GM12878 (cell line): ENCODE results near the gene ATCAY. TPM values are rescaled to one million over a fixed set of nuclear protein-coding genes. Genes with fewer than 3 reads are reported as not detected.

Experiments
- ATAC-seq: fragments of 200-7000 bp; cut with Tn5 transposase; 3 replicates; pipeline ENCODE4 v1.9.1; 2020; ENCODE audit warnings: mild to moderate bottlenecking, moderate library complexity
- BruUV-seq: library from RNA; stranded (reverse); fragments of 400-500 nt; replicated peaks from 2 replicates; lab custom pipeline; 2021; lab: Mats Ljungman, UMichigan
- CTCF ChIA-PET: fragments of 300-600 bp; sonication (Branson Sonifier 250); formaldehyde crosslinking; extraction: SDS; loops from one replicate; lab custom pipeline; 2021; ENCODE audit warnings: inconsistent platforms; lab: Yijun Ruan, JAX
- POLR2A ChIA-PET: fragments of 350-600 bp; formaldehyde crosslinking; extraction: SDS; loops from one replicate; lab custom pipeline; 2021; ENCODE audit warnings: inconsistent platforms; lab: Charles Lee
- RAD21 ChIA-PET: fragments of 300-600 bp; sonication (Branson Sonifier 250); formaldehyde crosslinking; loops from one replicate; lab custom pipeline; 2023; ENCODE audit warnings: antibody characterized with exemption; ENCODE audit not compliant: unreplicated experiment; lab: Charles Lee
- SMC1A ChIA-PET: fragments of 300-600 bp; sonication (Branson Sonifier 250); formaldehyde crosslinking; loops from one replicate; lab custom pipeline; 2023; ENCODE audit not compliant: unreplicated experiment, uncharacterized antibody; lab: Charles Lee
- DNase-seq: peaks from one replicate; pipeline ENCODE4 v3.0.0-alpha.2; 2011; ENCODE audit warnings: low read depth, low spot score
- FAIRE-seq: peaks from 3 replicates; lab custom pipeline; 2011; peaks lifted over from hg19 to GRCh38; lab: Jason Lieb, UNC
- H2AFZ ChIP-seq: 2 replicates; pipeline ENCODE4 v1.6.0; 2011; ENCODE audit warnings: low read depth, low read length, control low read depth; ENCODE audit not compliant: control insufficient read depth
- H3K27ac ChIP-seq: 2 replicates; pipeline ENCODE4 v1.5.1; 2011; ENCODE audit warnings: control low read depth; ENCODE audit not compliant: control insufficient read depth, insufficient read depth
- H3K27me3 ChIP-seq, 2 experiments: replicated peaks in 1 of 2; 2 replicates each; pipeline versions ENCODE4 v1.6.0 to v1.6.1; 2011; ENCODE audit warnings: low read length in 1 of 2; ENCODE audit not compliant: control insufficient read depth in 2 of 2, insufficient read depth in 2 of 2
- H3K36me3 ChIP-seq, 2 experiments: 2 replicates each; pipeline ENCODE4 v1.5.1; 2011; ENCODE audit warnings: low read length in 1 of 2; ENCODE audit not compliant: control insufficient read depth in 2 of 2, insufficient read depth in 2 of 2
- H3K4me1 ChIP-seq: 2 replicates; pipeline ENCODE4 v1.6.1; 2011; ENCODE audit warnings: mild to moderate bottlenecking, low read length, moderate library complexity, mixed read lengths; ENCODE audit not compliant: control insufficient read depth, insufficient read depth
- H3K4me2 ChIP-seq: 2 replicates; pipeline ENCODE4 v1.6.0; 2011; ENCODE audit warnings: control low read depth; ENCODE audit not compliant: control insufficient read depth, insufficient read depth
- H3K4me3 ChIP-seq: fragments of 200-600 bp; sonication (generic); 2 replicates; pipeline ENCODE4 v1.5.1; 2016
- H3K79me2 ChIP-seq: 2 replicates; pipeline ENCODE4 v1.6.0; 2011; ENCODE audit warnings: low read length; ENCODE audit not compliant: control insufficient read depth, insufficient read depth
- H3K9ac ChIP-seq: 2 replicates; pipeline ENCODE4 v1.8.0; 2011; ENCODE audit warnings: low read length, control low read depth, mixed read lengths; ENCODE audit not compliant: control insufficient read depth, insufficient read depth
- H3K9me3 ChIP-seq: replicated peaks from 3 replicates; pipeline ENCODE4 v1.5.1; 2011; ENCODE audit warnings: mild to moderate bottlenecking, low read length; ENCODE audit not compliant: control insufficient read depth, insufficient read depth
- H4K20me1 ChIP-seq: 2 replicates; pipeline ENCODE4 v1.6.0; 2011; ENCODE audit not compliant: control insufficient read depth, insufficient read depth
- BHLHE40 ChIP-seq, 2 experiments: fragments of 450-650 bp in 1 of 2; IDR thresholded peaks; 2 replicates each; pipeline ENCODE4 v1.6.1; 2011 to 2017; ENCODE audit warnings: low read depth in 2 of 2, borderline replicate concordance in 1 of 2, improper control_type of control experiment in 1 of 2, low read length in 1 of 2, mild to moderate bottlenecking in 1 of 2
- CREB1 ChIP-seq: IDR thresholded peaks from 2 replicates; pipeline ENCODE4 v1.6.1; 2012; ENCODE audit warnings: low read depth, mild to moderate bottlenecking, inconsistent platforms
- HDAC2 ChIP-seq: fragments of 200-600 bp; sonication (generic); IDR thresholded peaks from 2 replicates; pipeline ENCODE4 v1.6.1; 2017
- in situ Hi-C: fragments of 300-500 bp; cut with MboI; formaldehyde crosslinking; loops from 9 replicates; pipeline ENCODE4 v1.14.3; 2018; ENCODE audit warnings: mixed read lengths
- intact Hi-C: fragments of 100-400 bp; cut with micrococcal nuclease; formaldehyde crosslinking; loops from one replicate; pipeline ENCODE4 v1.14.2; 2022; ENCODE audit not compliant: unreplicated experiment
- polyA plus RNA-seq, 11 experiments: library from polyadenylated mRNA; depleted of rRNA in 4 of 11; unstranded in 6 of 11; stranded (reverse) in 5 of 11; fragments of >200 nt; fragmentation: Nextera tagmentation in 4 of 11; fragmentation: Illumina TruSeq in 1 of 11; extraction: Ambion mirVana in 4 of 11; extraction: Trizol in 1 of 11; gene quantifications; 1 replicate in 1 of 11; 2 replicates in 10 of 11; pipeline versions ENCODE4 v1.2.1 to v1.2.3, GENCODE V29; 2011 to 2016; ENCODE audit warnings: inconsistent platforms in 2 of 11, missing spikeins in 2 of 11, low read depth in 1 of 11
- total RNA-seq, 4 experiments: library from RNA; depleted of rRNA in 3 of 4; stranded (reverse); fragments of >200 nt in 3 of 4; fragmentation: Illumina TruSeq in 1 of 4; extraction: Trizol in 1 of 4; gene quantifications; 2 replicates each; pipeline versions ENCODE4 v1.2.1 to v1.2.3, GENCODE V29; 2013 to 2021
- TF ChIP-seq, protein P1 (sequence below): fragments of 450-650 bp; IDR thresholded peaks from 2 replicates; pipeline ENCODE4 v1.6.1; 2016; ENCODE audit warnings: mild to moderate bottlenecking, moderate library complexity, borderline replicate concordance
- TF ChIP-seq, protein P2 (sequence below): IDR thresholded peaks from 2 replicates; pipeline ENCODE4 v1.6.1; 2011; ENCODE audit warnings: low read depth, mild to moderate bottlenecking, low read length, moderate library complexity, borderline replicate concordance; ENCODE audit errors: extremely low read depth
- TF ChIP-seq, protein P3 (sequence below): IDR thresholded peaks from 2 replicates; pipeline ENCODE4 v1.6.1; 2012; ENCODE audit warnings: improper control_type of control experiment, low read depth, low read length; ENCODE audit not compliant: insufficient replicate concordance

The ATCAY gene
- total and polyA plus RNA-seq, 10 of the 15 experiments (the other 5 are each of a cell fraction or from before 2014, with no cell fraction given), result under 0.01 to 0.04 (median 0.02) TPM; not detected in 4

DNA sequence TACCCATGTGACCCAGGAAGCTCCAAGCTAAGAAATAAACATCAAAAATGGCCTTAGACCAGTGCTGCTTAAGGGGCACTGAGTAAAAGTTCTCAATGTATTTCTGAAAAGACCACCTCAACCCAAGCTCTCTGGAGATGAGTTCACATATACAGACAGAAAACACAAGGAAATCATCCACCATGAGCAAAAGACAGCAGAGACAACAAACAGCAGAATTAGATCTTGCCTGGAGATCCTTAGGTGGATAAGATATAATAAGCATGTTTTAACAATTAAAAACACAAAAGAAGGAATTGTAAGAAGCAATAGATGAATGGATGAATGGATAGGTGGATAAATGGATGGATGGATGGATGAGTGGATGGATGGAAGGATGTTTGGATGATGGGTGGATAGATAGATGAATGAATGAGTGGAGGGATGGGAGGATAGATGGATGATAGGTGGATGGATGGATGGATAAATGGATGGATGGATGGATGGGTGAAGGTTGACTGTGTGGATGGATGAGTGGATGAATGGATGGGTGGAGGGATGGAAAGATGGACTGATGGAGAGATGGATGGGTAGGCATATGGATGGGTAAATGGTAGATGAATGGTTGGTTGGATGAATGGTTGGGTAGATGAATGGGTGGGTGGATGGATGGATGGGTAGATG is 42.7 kb downstream of the ATCAY start:
- DNase-seq, result no peak
- BruUV-seq, result no TSS peak
- CTCF ChIA-PET, result no interaction called here

More for the DNA sequence above, 42.7 kb downstream of the ATCAY start:
- FAIRE-seq (no peak), ATAC-seq (no peak)
- H3K79me2 ChIP-seq, result no peaks in the 10 kb centered on the region
- H3K9me3 ChIP-seq, result peaks cover 3% of the 10 kb centered on the region; the same call in 1 of the 3 replicates
- ChIA-PET POLR2A (no interaction called here), RAD21 (no interaction called here), SMC1A (no interaction called here)
- no peak overlapping the region for H2AFZ ChIP-seq
- H3K9ac ChIP-seq, result no peak overlapping the region
- TF ChIP-seq, protein P1, sequence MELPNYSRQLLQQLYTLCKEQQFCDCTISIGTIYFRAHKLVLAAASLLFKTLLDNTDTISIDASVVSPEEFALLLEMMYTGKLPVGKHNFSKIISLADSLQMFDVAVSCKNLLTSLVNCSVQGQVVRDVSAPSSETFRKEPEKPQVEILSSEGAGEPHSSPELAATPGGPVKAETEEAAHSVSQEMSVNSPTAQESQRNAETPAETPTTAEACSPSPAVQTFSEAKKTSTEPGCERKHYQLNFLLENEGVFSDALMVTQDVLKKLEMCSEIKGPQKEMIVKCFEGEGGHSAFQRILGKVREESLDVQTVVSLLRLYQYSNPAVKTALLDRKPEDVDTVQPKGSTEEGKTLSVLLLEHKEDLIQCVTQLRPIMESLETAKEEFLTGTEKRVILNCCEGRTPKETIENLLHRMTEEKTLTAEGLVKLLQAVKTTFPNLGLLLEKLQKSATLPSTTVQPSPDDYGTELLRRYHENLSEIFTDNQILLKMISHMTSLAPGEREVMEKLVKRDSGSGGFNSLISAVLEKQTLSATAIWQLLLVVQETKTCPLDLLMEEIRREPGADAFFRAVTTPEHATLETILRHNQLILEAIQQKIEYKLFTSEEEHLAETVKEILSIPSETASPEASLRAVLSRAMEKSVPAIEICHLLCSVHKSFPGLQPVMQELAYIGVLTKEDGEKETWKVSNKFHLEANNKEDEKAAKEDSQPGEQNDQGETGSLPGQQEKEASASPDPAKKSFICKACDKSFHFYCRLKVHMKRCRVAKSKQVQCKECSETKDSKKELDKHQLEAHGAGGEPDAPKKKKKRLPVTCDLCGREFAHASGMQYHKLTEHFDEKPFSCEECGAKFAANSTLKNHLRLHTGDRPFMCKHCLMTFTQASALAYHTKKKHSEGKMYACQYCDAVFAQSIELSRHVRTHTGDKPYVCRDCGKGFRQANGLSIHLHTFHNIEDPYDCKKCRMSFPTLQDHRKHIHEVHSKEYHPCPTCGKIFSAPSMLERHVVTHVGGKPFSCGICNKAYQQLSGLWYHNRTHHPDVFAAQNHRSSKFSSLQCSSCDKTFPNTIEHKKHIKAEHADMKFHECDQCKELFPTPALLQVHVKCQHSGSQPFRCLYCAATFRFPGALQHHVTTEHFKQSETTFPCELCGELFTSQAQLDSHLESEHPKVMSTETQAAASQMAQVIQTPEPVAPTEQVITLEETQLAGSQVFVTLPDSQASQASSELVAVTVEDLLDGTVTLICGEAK, result no peak
- TF ChIP-seq BHLHE40 (IDR thresholded peaks at IDR 0.05; ENCODE audit: borderline replicate concordance in 1 of 2, low read depth in 2 of 2, low read length in 1 of 2) (no peak), CREB1 (no peak), HDAC2 (no peak)
- TF ChIP-seq, protein P2, sequence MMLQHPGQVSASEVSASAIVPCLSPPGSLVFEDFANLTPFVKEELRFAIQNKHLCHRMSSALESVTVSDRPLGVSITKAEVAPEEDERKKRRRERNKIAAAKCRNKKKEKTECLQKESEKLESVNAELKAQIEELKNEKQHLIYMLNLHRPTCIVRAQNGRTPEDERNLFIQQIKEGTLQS, result no peak
- TF ChIP-seq, protein P3, sequence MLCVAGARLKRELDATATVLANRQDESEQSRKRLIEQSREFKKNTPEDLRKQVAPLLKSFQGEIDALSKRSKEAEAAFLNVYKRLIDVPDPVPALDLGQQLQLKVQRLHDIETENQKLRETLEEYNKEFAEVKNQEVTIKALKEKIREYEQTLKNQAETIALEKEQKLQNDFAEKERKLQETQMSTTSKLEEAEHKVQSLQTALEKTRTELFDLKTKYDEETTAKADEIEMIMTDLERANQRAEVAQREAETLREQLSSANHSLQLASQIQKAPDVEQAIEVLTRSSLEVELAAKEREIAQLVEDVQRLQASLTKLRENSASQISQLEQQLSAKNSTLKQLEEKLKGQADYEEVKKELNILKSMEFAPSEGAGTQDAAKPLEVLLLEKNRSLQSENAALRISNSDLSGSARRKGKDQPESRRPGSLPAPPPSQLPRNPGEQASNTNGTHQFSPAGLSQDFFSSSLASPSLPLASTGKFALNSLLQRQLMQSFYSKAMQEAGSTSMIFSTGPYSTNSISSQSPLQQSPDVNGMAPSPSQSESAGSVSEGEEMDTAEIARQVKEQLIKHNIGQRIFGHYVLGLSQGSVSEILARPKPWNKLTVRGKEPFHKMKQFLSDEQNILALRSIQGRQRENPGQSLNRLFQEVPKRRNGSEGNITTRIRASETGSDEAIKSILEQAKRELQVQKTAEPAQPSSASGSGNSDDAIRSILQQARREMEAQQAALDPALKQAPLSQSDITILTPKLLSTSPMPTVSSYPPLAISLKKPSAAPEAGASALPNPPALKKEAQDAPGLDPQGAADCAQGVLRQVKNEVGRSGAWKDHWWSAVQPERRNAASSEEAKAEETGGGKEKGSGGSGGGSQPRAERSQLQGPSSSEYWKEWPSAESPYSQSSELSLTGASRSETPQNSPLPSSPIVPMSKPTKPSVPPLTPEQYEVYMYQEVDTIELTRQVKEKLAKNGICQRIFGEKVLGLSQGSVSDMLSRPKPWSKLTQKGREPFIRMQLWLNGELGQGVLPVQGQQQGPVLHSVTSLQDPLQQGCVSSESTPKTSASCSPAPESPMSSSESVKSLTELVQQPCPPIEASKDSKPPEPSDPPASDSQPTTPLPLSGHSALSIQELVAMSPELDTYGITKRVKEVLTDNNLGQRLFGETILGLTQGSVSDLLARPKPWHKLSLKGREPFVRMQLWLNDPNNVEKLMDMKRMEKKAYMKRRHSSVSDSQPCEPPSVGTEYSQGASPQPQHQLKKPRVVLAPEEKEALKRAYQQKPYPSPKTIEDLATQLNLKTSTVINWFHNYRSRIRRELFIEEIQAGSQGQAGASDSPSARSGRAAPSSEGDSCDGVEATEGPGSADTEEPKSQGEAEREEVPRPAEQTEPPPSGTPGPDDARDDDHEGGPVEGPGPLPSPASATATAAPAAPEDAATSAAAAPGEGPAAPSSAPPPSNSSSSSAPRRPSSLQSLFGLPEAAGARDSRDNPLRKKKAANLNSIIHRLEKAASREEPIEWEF, result no peak
- H3K36me3 ChIP-seq, result no peaks in the 10 kb centered on the region
- in situ Hi-C loops (no loop called here), intact Hi-C loops (no loop called here)
- H3K4me1 ChIP-seq, result no peaks in the 10 kb centered on the region
- H3K27me3 ChIP-seq, result no peaks in the 10 kb centered on the region
- H3K27ac ChIP-seq, result no peak overlapping the region
- no peak overlapping the region for H3K4me2 ChIP-seq
- no peak overlapping the region for H3K4me3 ChIP-seq
- no peaks in the 10 kb centered on the region for H4K20me1 ChIP-seq
